H1 (cell line): ENCODE data around the gene TTC34. TPM values are rescaled to one million over a fixed set of nuclear protein-coding genes. Genes with fewer than 3 reads are reported as not detected.

Experiments
- CTCF ChIA-PET: fragments of 300-600 bp; sonication (Branson Sonifier 250); formaldehyde crosslinking; loops from one replicate; lab custom pipeline; 2021; ENCODE audit not compliant: partially characterized antibody; lab: Charles Lee
- POLR2A ChIA-PET: fragments of 300-600 bp; sonication (Branson Sonifier 250); formaldehyde crosslinking; loops from one replicate; lab custom pipeline; 2021; ENCODE audit warnings: inconsistent platforms; ENCODE audit not compliant: partially characterized antibody; lab: Charles Lee
- DNase-seq, 2 experiments: peaks; one replicate each; pipeline versions ENCODE4 v3.0.0 to v3.0.0-alpha.2; 2010 to 2022; ENCODE audit warnings: low spot score in 2 of 2, low read depth in 1 of 2, mixed read lengths in 1 of 2
- FAIRE-seq: peaks from 2 replicates; lab custom pipeline; 2011; peaks lifted over from hg19 to GRCh38; lab: Jason Lieb, UNC
- H2AFZ ChIP-seq: 2 replicates; pipeline ENCODE4 v1.8.1; 2012; ENCODE audit warnings: low read length, inconsistent platforms
- H2AK5ac ChIP-seq: 2 replicates; pipeline ENCODE4 v1.6.1; 2013; ENCODE audit warnings: low read depth, low read length
- H2BK120ac ChIP-seq: replicated peaks from 2 replicates; pipeline ENCODE3; 2013; ENCODE audit warnings: low read depth, low read length, inconsistent platforms
- H2BK12ac ChIP-seq: 2 replicates; pipeline ENCODE4 v1.6.1; 2013; ENCODE audit warnings: low read depth, low read length
- H2BK15ac ChIP-seq: 2 replicates; pipeline ENCODE4 v1.6.1; 2013; ENCODE audit warnings: low read length
- H2BK20ac ChIP-seq: 2 replicates; pipeline ENCODE4 v1.6.1; 2013; ENCODE audit warnings: low read length
- H2BK5ac ChIP-seq: 2 replicates; pipeline ENCODE4 v1.6.1; 2013; ENCODE audit warnings: low read depth, low read length
- H3K14ac ChIP-seq: 2 replicates; pipeline ENCODE4 v1.6.1; 2013; ENCODE audit warnings: inconsistent platforms; ENCODE audit not compliant: insufficient read length
- H3K18ac ChIP-seq: 2 replicates; pipeline ENCODE4 v1.6.1; 2013; ENCODE audit warnings: low read length; ENCODE audit errors: extremely low read depth
- H3K23ac ChIP-seq: 2 replicates; pipeline ENCODE4 v1.6.1; 2013; ENCODE audit warnings: inconsistent platforms; ENCODE audit not compliant: insufficient read length
- H3K23me2 ChIP-seq: 2 replicates; pipeline ENCODE4 v1.6.1; 2013; ENCODE audit warnings: low read depth, low read length
- H3K27ac ChIP-seq: 2 replicates; pipeline ENCODE4 v1.6.1; 2011; ENCODE audit warnings: low read depth, low read length, inconsistent platforms
- H3K27me3 ChIP-seq, 4 experiments: replicated peaks in 1 of 4; 1 replicate in 1 of 4; 2 replicates in 3 of 4; pipeline versions ENCODE4 v1.6.1 to v1.8.1; 2011 to 2013; ENCODE audit warnings: low read length in 3 of 4, mild to moderate bottlenecking in 3 of 4, inconsistent platforms in 2 of 4, mixed read lengths in 2 of 4, moderate library complexity in 1 of 4; ENCODE audit not compliant: control insufficient read depth in 3 of 4, insufficient read depth in 3 of 4; ENCODE audit errors: extremely low read depth in 1 of 4
- H3K36me3 ChIP-seq, 4 experiments: 2 replicates each; pipeline versions ENCODE4 v1.6.1 to v1.8.1; 2011 to 2013; ENCODE audit warnings: mild to moderate bottlenecking in 4 of 4, low read length in 3 of 4, moderate library complexity in 2 of 4, control low read depth in 1 of 4, inconsistent platforms in 1 of 4; ENCODE audit not compliant: insufficient read depth in 4 of 4, control insufficient read depth in 2 of 4
- H3K4ac ChIP-seq: replicated peaks from 2 replicates; pipeline ENCODE3; 2013; ENCODE audit warnings: low read length, low read depth, mixed read lengths, inconsistent platforms; ENCODE audit not compliant: insufficient read length
- H3K4me1 ChIP-seq, 4 experiments: replicated peaks in 1 of 4; 1 replicate in 1 of 4; 2 replicates in 3 of 4; pipeline versions ENCODE4 v1.6.1 to v1.8.1; 2011 to 2013; ENCODE audit warnings: low read length in 3 of 4, inconsistent platforms in 2 of 4, mixed read lengths in 1 of 4; ENCODE audit not compliant: insufficient read depth in 4 of 4, control insufficient read depth in 3 of 4
- H3K4me2 ChIP-seq, 2 experiments: 2 replicates each; pipeline versions ENCODE4 v1.6.1 to v1.8.1; 2011 to 2013; ENCODE audit warnings: low read depth in 2 of 2, low read length in 2 of 2, control low read depth in 1 of 2, inconsistent platforms in 1 of 2, mild to moderate bottlenecking in 1 of 2; ENCODE audit not compliant: insufficient read depth in 1 of 2
- H3K4me3 ChIP-seq, 4 experiments: fragments of 200-600, 300-600 bp in 1 of 4; sonication (generic), shearing (Covaris generic), sonication (Bioruptor Twin) in 1 of 4; 2 replicates each; pipeline versions ENCODE4 v1.5.1 to v1.8.1; 2011 to 2016; ENCODE audit warnings: low read length in 4 of 4, low read depth in 3 of 4, control low read depth in 2 of 4, inconsistent platforms in 2 of 4, mild to moderate bottlenecking in 2 of 4, mixed read lengths in 1 of 4, moderate library complexity in 1 of 4; ENCODE audit not compliant: insufficient read depth in 2 of 4; ENCODE audit errors: extremely low read depth in 1 of 4
- H3K56ac ChIP-seq: replicated peaks from 2 replicates; pipeline ENCODE3; 2013; ENCODE audit warnings: low read depth, mild to moderate bottlenecking, mixed read lengths, low read length, inconsistent platforms; ENCODE audit not compliant: insufficient read length
- H3K79me1 ChIP-seq: 2 replicates; pipeline ENCODE4 v1.6.1; 2013; ENCODE audit warnings: low read depth, low read length, control low read depth
- H3K79me2 ChIP-seq, 2 experiments: 2 replicates each; pipeline versions ENCODE4 v1.6.1 to v1.8.1; 2012 to 2013; ENCODE audit warnings: low read length in 2 of 2, mild to moderate bottlenecking in 2 of 2, inconsistent platforms in 1 of 2; ENCODE audit not compliant: insufficient read depth in 2 of 2, control insufficient read depth in 1 of 2
- H3K9ac ChIP-seq, 4 experiments: replicated peaks in 1 of 4; 1 replicate in 1 of 4; 2 replicates in 3 of 4; pipeline versions ENCODE4 v1.6.1 to v1.8.1; 2011 to 2013; ENCODE audit warnings: low read depth in 3 of 4, low read length in 3 of 4, control low read depth in 2 of 4, mild to moderate bottlenecking in 2 of 4, moderate library complexity in 2 of 4, inconsistent platforms in 1 of 4; ENCODE audit errors: extremely low read depth in 1 of 4
- H3K9me3 ChIP-seq, 2 experiments: 2 replicates each; pipeline versions ENCODE4 v1.6.1 to v1.8.1; 2012 to 2013; ENCODE audit warnings: mild to moderate bottlenecking in 2 of 2, moderate library complexity in 2 of 2, control low read depth in 1 of 2, inconsistent platforms in 1 of 2, low read depth in 1 of 2, low read length in 1 of 2, mixed read lengths in 1 of 2; ENCODE audit not compliant: insufficient read depth in 2 of 2
- H4K20me1 ChIP-seq, 2 experiments: replicated peaks in 1 of 2; 2 replicates each; pipeline versions ENCODE3 to v1.8.1; 2011 to 2013; ENCODE audit warnings: inconsistent platforms in 2 of 2, low read length in 2 of 2, mild to moderate bottlenecking in 1 of 2; ENCODE audit not compliant: insufficient read depth in 2 of 2, control insufficient read depth in 1 of 2
- H4K5ac ChIP-seq: 2 replicates; pipeline ENCODE4 v1.6.1; 2013; ENCODE audit warnings: low read length, low read depth, mixed read lengths, inconsistent platforms; ENCODE audit not compliant: insufficient read length
- H4K8ac ChIP-seq: 2 replicates; pipeline ENCODE4 v1.8.0; 2013; ENCODE audit warnings: mild to moderate bottlenecking, moderate library complexity, low read length, inconsistent platforms; ENCODE audit not compliant: insufficient read depth; ENCODE audit errors: extremely low read depth
- H4K91ac ChIP-seq: replicated peaks from 2 replicates; pipeline ENCODE3; 2013; ENCODE audit warnings: low read length, mixed read lengths, inconsistent platforms; ENCODE audit not compliant: insufficient read length
- BACH1 ChIP-seq: IDR thresholded peaks from 2 replicates; pipeline ENCODE4 v1.6.1; 2012; ENCODE audit warnings: low read length, improper control_type of control experiment
- CTCF ChIP-seq, 3 experiments: IDR thresholded peaks; 1 replicate in 2 of 3; 2 replicates in 1 of 3; pipeline versions ENCODE4 v1.5.1 to v1.6.1; 2011; ENCODE audit warnings: low read length in 3 of 3, mild to moderate bottlenecking in 3 of 3, inconsistent platforms in 2 of 3, low read depth in 1 of 3, moderate library complexity in 1 of 3; ENCODE audit not compliant: insufficient read depth in 1 of 3; ENCODE audit errors: control extremely low read depth in 1 of 3
- EP300 ChIP-seq, 2 experiments: IDR thresholded peaks; 1 replicate in 1 of 2; 2 replicates in 1 of 2; pipeline ENCODE4 v1.6.1; 2011 to 2012; ENCODE audit warnings: low read depth in 2 of 2, low read length in 2 of 2, mild to moderate bottlenecking in 2 of 2, borderline replicate concordance in 1 of 2, inconsistent platforms in 1 of 2, moderate library complexity in 1 of 2
- KDM4A ChIP-seq: IDR thresholded peaks from one replicate; pipeline ENCODE4 v1.7.1; 2012; ENCODE audit warnings: low read depth, mild to moderate bottlenecking, moderate library complexity, low read length, inconsistent platforms; ENCODE audit not compliant: severe bottlenecking
- SIN3A ChIP-seq, 2 experiments: IDR thresholded peaks in 1 of 2; conservative IDR thresholded peaks in 1 of 2; 2 replicates each; pipeline ENCODE4 v1.6.1; 2011 to 2012; ENCODE audit warnings: low read length in 2 of 2, improper control_type of control experiment in 1 of 2, low read depth in 1 of 2, mild to moderate bottlenecking in 1 of 2
- SP4 ChIP-seq: IDR thresholded peaks from 2 replicates; pipeline ENCODE4 v1.6.1; 2012; ENCODE audit warnings: low read length, inconsistent platforms
- TAF7 ChIP-seq: optimal IDR thresholded peaks from 2 replicates; pipeline ENCODE3; 2011; ENCODE audit warnings: low read depth, mild to moderate bottlenecking, inconsistent platforms, low read length, moderate library complexity, borderline replicate concordance
- WGBS, 2 experiments: shearing (Covaris generic) in 1 of 2; methylation state at CpG; one replicate each; pipeline versions ENCODE4 v1.1.6 to v1.1.7; 2013 to 2015; ENCODE audit warnings: low lambda C conversion rate in 2 of 2, mixed read lengths in 2 of 2, inconsistent platforms in 1 of 2, low coverage in 1 of 2, missing lambda C conversion rate in 1 of 2; ENCODE audit not compliant: insufficient replicate concordance in 2 of 2, insufficient coverage in 1 of 2, insufficient read length in 1 of 2; ENCODE audit errors: extremely low coverage in 1 of 2, missing lambda C conversion rate in 1 of 2; 5-methylcytosine and 5-hydroxymethylcytosine counted together
- polyA plus RNA-seq, 7 experiments: library from polyadenylated mRNA; depleted of rRNA in 3 of 7; stranded (reverse) in 5 of 7; unstranded in 2 of 7; fragments of >200 nt in 5 of 7; fragments of 200-250 nt in 2 of 7; gene quantifications; 1 replicate in 5 of 7; 2 replicates in 1 of 7; 4 replicates in 1 of 7; pipeline versions ENCODE4 v1.2.1 to v1.2.3, GENCODE V29; 2011 to 2013; ENCODE audit warnings: missing spikeins in 2 of 7, mixed read lengths in 2 of 7
- total RNA-seq: library from RNA; stranded (reverse); fragmentation: NEBNext Ultra II Directional; extraction: Animal tissue kit (Norgen Biotek cat#: 25700); gene quantifications from 2 replicates; pipeline ENCODE4 v1.2.1, GENCODE V29; 2021

Gene TTC34
- total and polyA plus RNA-seq, 2 of the 8 experiments (the other 6 are each of a cell fraction or from before 2014, with no cell fraction given) = 0.23 to 0.50 TPM

- H3K4ac ChIP-seq = no peak overlapping the region
- H2AFZ ChIP-seq = no peak overlapping the region
- H4K20me1 ChIP-seq = no peaks in the 10 kb centered on the region
- FAIRE-seq (no peak), DNase-seq (no peak)
- H3K27me3 ChIP-seq = no peaks in the 10 kb centered on the region
- H3K79me2 ChIP-seq = no peaks in the 10 kb centered on the region
- no peak overlapping the region for H3K23ac ChIP-seq
- H3K79me1 ChIP-seq = no peaks in the 10 kb centered on the region
- TF ChIP-seq BACH1 (no peak), SIN3A (conservative IDR thresholded peaks at IDR 0.05 in 1 of 2, IDR thresholded peaks at IDR 0.05 in 1 of 2; ENCODE audit: low read depth in 1 of 2, low read length in 2 of 2) (no peak), EP300 (IDR thresholded peaks at IDR 0.05; ENCODE audit: borderline replicate concordance in 1 of 2, low read depth in 2 of 2, low read length in 2 of 2) (no peak), CTCF (IDR thresholded peaks at IDR 0.05; ENCODE audit: control extremely low read depth in 1 of 3, insufficient read depth in 1 of 3, low read depth in 1 of 3, low read length in 3 of 3) (no peak), KDM4A (no peak), TAF7 (no peak), SP4 (no peak)
- H2BK120ac ChIP-seq = no peak overlapping the region
- peaks cover 81 to 96% of the 10 kb centered on the region in 2 experiments for H3K9me3 ChIP-seq
- no peak overlapping the region for H2BK15ac ChIP-seq
- no peak overlapping the region for H3K27ac ChIP-seq
- ChIA-PET CTCF (no interaction called here), POLR2A (no interaction called here)
- H3K4me3 ChIP-seq = no peak overlapping the region
- H3K18ac ChIP-seq = no peak overlapping the region
- H3K36me3 ChIP-seq = no peaks in the 10 kb centered on the region
- no peak overlapping the region for H3K4me2 ChIP-seq
- H2BK5ac ChIP-seq = no peak overlapping the region
- H3K56ac ChIP-seq = no peak overlapping the region
- no peak overlapping the region for H4K5ac ChIP-seq
- H3K4me1 ChIP-seq = no peaks in the 10 kb centered on the region
- no peaks in the 10 kb centered on the region for H3K23me2 ChIP-seq
- H3K14ac ChIP-seq = no peak overlapping the region
- H2BK12ac ChIP-seq = no peak overlapping the region
- WGBS, 2 experiments = 77% methylated on average over 11 of the region's 15 CpGs; no CpG with 5 or more reads in 1 of the 2 experiments
- H4K8ac ChIP-seq = no peak overlapping the region
- no peak overlapping the region for H4K91ac ChIP-seq
- H2BK20ac ChIP-seq = no peak overlapping the region
- H2AK5ac ChIP-seq = no peak overlapping the region
- H3K9ac ChIP-seq = no peak overlapping the region
Observed at GRCh38 chr1:2826316-2826715, 24.8 kb upstream of the TTC34 start.
